ENCODE data around the gene APEX1.
"Not testable (repeated sequence)": the region's sequence is repeated elsewhere in the genome, so short reads cannot be mapped to it uniquely, and the experiment has no call there.

DNA sequence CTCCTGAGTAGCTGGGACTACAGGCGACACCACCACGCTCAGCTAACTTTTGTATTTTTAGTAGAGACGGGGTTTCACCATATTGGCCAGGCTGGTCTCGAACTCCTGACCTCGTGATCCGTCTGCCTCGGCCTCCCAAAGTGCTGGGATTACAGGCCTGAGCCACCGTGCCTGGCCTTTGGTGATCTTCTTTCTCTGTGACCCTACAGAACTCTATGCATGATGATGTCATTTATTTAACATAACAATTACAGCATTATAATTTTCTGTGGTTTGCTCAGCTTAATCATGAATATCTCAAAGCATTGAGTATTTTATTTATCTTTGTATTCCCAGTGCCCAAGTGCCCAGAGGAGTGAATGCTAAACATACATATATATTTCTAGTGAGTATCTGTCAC is 2.2 kb upstream of the APEX1 start:
- TF ChIP-seq, protein P1, sequence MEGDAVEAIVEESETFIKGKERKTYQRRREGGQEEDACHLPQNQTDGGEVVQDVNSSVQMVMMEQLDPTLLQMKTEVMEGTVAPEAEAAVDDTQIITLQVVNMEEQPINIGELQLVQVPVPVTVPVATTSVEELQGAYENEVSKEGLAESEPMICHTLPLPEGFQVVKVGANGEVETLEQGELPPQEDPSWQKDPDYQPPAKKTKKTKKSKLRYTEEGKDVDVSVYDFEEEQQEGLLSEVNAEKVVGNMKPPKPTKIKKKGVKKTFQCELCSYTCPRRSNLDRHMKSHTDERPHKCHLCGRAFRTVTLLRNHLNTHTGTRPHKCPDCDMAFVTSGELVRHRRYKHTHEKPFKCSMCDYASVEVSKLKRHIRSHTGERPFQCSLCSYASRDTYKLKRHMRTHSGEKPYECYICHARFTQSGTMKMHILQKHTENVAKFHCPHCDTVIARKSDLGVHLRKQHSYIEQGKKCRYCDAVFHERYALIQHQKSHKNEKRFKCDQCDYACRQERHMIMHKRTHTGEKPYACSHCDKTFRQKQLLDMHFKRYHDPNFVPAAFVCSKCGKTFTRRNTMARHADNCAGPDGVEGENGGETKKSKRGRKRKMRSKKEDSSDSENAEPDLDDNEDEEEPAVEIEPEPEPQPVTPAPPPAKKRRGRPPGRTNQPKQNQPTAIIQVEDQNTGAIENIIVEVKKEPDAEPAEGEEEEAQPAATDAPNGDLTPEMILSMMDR (conservative IDR thresholded peaks at IDR 0.05) = not testable (repeated sequence)
- not testable (repeated sequence) for TF ChIP-seq ZFX (IDR thresholded peaks at IDR 0.05)

Data from C4-2B (cell line).